Cardiac fibroblast (primary cell): ENCODE data around the gene ATF4.

ENCODE experiments used
- DNase-seq, 2 donors: peaks; one replicate each; pipeline versions ENCODE4 v3.0.0 to v3.0.0-alpha.2; 2010; ENCODE audit warnings: low read depth in 2 of 2
- H3K4me3 ChIP-seq, 2 donors: replicated peaks in 1 of 2; 1 replicate in 1 of 2; 2 replicates in 1 of 2; pipeline ENCODE4 v1.5.1; 2011; ENCODE audit warnings: low read depth in 2 of 2, low read length in 2 of 2, mild to moderate bottlenecking in 2 of 2, moderate library complexity in 1 of 2
- CTCF ChIP-seq: IDR thresholded peaks from one replicate; pipeline ENCODE4 v1.5.1; 2011; ENCODE audit warnings: low read depth, mild to moderate bottlenecking, low read length, inconsistent platforms

The ATF4 gene

GRCh38 chr22:39571538-39571937 lies 51.2 kb downstream of the ATF4 start:
- no peak overlapping the region for H3K4me3 ChIP-seq
- no peak for DNase-seq
- no peak for TF ChIP-seq CTCF
